HG02840 (cell line): Measurements from ENCODE around the gene NR5A2.

Source experiments
- ATAC-seq: cut with Tn5 transposase; IDR thresholded peaks from one replicate; pipeline ENCODE4 v1.9.1; 2021; ENCODE audit warnings: mild to moderate bottlenecking, moderate library complexity, moderate number of reproducible peaks; ENCODE audit not compliant: unreplicated experiment, low FRiP score

Gene NR5A2

GRCh38 chr1:200027264-200027823 lies at the start of gene NR5A2:
NR5A2 (plus strand) TSS chr1:200027710; CDS start chr1:200027848, 138 bp downstream.
- ATAC-seq: no peak

- no peak for ATAC-seq
These were observed 49.0 kb upstream of the NR5A2 start for GRCh38 chr1:199978408-199978940.

DNA sequence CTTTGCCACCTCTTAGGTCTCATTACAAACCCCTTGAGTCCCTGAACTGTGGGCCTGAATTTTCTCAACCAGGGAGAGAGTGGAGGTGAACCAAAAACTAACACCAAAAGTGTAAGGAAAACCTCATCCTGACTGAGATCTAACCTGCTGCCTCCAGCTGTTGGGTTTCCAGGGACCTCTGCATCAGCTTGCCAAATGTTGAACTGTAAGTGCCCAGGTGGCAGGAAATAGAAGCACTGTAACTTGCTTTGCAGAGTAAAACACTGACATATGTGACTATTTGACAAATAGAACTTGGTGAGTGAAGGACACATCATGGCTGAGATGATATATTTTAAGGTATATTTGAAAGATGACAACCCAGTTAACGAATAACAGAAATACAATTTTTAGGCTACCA lies 48.4 kb upstream of the NR5A2 start:
- ATAC-seq: no peak

DNA sequence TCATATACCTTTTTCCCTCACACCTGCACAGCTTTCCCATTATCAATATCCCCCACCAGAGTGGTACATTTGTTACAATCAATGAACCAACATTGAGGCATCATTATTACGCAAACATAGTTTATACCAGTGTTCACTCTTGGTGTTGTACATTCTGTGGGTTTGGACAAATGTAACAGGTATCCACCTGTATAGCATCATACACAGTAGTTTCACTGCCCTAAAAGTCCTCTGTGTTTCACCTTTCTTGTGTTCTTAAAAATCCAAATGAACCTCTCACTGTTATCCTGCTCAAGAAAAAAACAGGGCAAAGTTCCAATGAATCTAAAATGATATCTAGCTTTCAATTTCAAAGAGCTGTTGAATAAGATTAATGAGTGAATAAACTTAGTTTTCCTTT lies 45.9 kb upstream of the NR5A2 start:
- ATAC-seq: no peak

GRCh38 chr1:199982606-199983005 lies 44.9 kb upstream of the NR5A2 start:
- no peak for ATAC-seq

GRCh38 chr1:199983531-199983930 lies 44.0 kb upstream of the NR5A2 start:
- ATAC-seq: no peak

GRCh38 chr1:199995096-199995685 lies 32.3 kb upstream of the NR5A2 start:
- ATAC-seq: no peak

GRCh38 chr1:200005165-200005564 lies 22.3 kb upstream of the NR5A2 start:
- no peak for ATAC-seq

DNA sequence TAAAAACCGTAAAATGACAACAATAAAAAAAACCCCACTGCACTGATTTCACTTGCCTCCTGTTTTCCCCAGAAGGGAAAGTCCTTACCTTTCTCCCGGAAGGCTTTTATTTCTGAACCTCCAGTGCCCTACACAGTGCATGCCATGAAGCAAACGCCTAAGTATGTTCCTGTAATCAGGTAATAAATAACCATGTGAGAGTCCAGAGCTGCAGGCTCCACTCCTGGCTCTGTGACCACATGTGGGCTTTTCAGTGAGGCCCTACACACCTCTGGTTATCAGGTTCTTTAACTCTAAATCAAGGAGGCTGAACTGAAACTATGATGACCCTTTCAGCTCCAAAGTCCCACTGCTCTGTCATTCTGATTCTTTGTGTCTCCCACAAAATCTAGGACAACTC lies 20.8 kb upstream of the NR5A2 start:
- ATAC-seq: no peak

DNA sequence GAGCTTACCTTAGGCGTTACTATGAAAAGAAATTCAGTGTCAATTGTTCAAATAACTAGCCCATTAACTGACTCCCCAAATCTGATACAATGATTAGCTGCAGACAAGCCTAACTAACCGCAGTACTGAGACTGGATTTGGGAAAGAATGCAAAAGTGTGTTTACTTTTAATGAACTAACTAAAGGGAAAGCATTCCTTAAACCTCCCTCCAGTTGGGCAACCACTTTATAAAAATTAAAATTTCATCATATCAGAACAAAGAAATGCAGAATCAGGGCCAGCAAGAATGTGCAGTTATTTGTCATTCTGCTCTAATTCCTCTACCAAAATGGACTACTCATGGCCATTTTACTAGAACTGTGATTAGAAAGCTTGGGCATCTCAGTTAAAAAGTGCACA lies 11.7 kb upstream of the NR5A2 start:
- no peak for ATAC-seq

DNA sequence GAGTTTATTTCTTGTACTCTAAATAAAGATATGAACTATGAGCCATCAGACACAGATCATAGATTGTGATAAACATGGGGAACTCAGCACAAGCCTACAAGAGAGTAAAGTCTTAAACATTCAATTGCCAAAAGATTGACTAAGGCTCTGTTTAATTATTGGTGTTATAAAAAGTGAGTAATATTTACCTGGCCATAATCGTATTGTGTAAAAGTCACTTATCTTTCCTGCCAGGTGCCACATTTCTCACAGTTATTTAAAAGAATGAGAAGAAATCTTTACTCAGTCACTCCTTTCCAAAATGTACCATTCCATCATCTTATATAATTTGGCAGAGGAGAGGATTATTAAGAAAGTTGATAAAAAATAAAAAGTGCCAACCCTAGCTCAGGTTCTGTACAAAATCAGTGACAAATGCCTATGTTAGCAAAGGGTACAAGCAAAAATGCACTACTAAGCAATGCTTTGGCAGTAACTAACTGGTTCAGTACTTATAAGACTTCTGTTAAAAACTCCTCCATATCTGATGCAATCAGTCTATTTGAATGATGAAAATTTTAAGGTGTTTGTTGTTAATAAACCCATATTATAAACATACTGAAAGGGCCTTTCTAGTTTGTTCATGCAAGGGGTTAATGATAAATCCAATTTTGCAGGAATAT lies 5.8 kb upstream of the NR5A2 start:
- no peak for ATAC-seq

GRCh38 chr1:200022239-200022804 lies 5.2 kb upstream of the NR5A2 start:
- no peak for ATAC-seq

DNA sequence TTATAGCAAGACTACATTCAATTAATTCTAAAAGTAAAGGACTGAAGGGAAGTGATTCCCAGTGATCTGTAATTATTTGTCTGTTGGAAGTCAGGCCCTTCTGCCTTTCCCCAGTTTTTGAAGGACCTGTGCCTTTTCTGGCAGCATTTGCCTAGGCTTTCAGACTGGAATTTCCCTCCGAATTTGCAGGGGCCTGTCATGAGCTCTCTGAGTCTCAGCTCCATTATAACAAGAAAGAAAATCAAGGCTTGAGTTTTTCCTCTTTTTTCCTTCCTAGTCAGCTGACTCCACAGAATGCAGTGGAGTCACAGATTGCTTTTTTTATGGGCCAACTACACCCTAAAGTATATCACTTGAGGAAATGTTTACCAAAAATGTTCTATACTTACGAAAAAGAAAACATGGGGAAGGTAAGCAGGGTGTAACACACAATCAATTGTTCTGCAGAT lies 1.1 kb downstream of the NR5A2 start:
- ATAC-seq: no peak

DNA sequence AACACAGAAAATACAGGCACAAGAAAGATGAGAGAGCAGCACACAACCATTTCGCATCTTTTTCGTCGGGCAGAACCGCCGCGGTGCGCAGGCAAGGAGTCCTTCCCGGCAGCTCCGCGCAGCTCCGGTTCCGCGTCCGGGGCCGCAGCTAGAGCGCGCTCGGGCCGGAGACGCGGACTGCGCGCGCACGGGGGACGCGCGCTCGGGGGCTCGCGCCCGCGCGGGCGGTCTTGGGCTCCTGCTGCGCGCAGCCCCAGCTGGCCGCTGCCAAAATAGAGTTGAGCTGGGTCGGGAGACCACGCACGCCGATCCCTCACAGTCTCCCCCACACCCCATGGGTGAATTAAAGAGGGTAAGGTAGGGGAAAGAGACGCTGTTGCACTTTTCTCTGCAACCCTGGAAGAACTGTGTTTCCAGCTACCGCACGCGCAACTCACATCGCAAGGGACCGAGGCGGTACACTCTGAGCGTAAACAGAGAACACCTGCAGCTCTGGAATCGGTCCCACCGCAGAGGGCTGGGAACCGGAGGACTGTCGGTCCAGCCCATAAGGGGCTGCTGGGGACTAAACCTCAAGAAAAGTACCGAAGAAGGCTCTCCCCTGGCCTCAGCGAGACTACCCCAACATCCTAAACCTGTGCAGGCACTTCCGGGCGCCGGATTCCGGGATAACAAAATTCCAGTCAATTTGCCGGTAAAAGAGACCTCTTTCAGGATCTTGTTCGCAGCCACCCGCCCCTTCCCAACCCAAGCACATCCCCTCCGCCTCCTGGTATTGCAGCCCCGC lies 1.7 kb downstream of the NR5A2 start:
- ATAC-seq: no peak

DNA sequence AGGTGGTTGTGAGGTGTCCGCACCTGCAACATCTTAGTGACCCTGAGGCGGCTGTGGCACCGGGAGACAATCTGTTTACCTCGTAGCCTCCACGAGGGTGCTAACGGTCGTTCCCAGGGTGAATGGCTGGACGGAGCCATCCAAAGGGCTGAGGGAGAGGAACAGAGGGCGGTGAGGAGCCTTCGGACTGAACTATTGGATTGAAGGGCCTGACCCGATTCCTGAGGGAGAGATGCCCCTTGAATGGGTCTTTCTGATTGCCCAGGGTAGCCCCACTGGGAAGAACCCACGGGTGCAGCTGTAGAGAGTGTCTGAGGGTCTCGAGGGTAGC lies 2.3 kb downstream of the NR5A2 start:
- no peak for ATAC-seq

GRCh38 chr1:200030791-200031190 lies 3.3 kb downstream of the NR5A2 start:
- ATAC-seq: no peak

DNA sequence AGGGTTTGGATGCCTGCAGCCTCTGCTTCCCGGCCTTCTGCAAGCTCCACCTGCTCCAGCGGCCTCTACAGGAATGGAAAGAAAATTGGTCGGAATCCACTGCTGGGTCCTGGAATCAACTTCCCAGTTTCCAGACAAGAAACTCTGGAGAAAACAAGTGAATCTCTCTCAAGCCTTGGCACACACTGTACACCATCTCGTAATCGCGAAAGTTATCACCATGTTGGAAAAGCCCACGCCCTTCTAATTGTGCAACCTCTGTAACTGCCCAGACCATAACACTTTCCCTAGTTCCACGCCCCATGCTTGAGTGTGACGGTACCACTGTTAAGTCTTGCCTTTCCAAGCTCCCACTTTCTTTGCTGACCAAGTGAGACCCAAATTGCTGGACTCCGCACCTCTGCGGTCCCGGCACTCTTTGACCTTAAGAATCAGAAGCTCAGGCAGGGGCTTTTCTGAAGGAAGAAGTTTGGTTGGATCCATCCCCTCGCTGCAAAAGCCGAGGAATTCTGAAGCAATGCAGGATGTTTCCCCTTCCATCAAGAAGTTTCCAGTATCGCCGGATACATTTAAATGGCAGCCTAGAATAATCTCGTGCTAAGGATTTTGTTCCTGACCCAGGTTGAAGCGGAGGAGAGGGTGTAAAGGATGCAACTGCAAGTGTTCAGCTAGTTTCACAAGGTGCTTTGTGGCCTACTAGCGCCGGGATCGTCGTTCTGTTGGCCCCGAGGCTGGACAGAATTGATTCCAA lies 6.2 kb downstream of the NR5A2 start:
- ATAC-seq: no peak

DNA sequence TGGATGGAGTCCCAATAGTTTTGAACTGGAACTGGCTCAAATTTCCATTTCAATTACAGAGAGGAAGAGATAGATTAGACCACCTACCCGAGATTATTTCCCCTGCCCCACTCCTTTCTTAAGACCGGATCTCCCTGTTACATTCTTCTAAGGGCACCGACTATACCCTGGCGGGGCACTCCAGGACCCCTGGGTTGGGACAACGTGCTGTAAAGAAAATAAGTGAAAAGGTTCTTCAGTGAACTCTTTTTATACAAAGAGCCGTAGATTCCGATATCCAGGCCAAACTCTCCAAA lies 6.7 kb downstream of the NR5A2 start:
- no peak for ATAC-seq

- ATAC-seq: no peak
These were observed 7.4 kb downstream of the NR5A2 start for GRCh38 chr1:200034761-200035396.

GRCh38 chr1:200035397-200035955 lies 8.0 kb downstream of the NR5A2 start:
- no peak for ATAC-seq
